ENCODE measurements around the gene KLF16. TPM values are rescaled to one million over a fixed set of nuclear protein-coding genes. Genes with fewer than 3 reads are reported as not detected.

KLF16 gene
- 32.3 and 39.0 TPM in 2 replicates for total RNA-seq (2022)
- percentile 57 among the genes with signal in this experiment for Bru-seq, nascent RNA
- percentile 76 among the genes with signal in this experiment for BruChase-seq, experiment 1, labeled RNA remaining after a 6-hour chase
- percentile 81 among the genes with signal in this experiment for BruChase-seq, experiment 2, labeled RNA remaining after a 2-hour chase
- long read RNA-seq, partial matches to known transcripts = 5 of 5 reads
- long read RNA-seq, other reads (novel, unspliced or antisense) = 0 of 5 reads

- peak within 1 kb of the TSS; percentile 86 for H3K27ac Mint-ChIP-seq (ENCODE audit: unreplicated experiment)
- H3K36me3 Mint-ChIP-seq (ENCODE audit: insufficient read depth, unreplicated experiment) = peaks cover 41% of the 10 kb centered on the region
- H3K27me3 Mint-ChIP-seq (ENCODE audit: unreplicated experiment) = no peaks in the 10 kb centered on the region
- TF ChIP-seq, protein P1, sequence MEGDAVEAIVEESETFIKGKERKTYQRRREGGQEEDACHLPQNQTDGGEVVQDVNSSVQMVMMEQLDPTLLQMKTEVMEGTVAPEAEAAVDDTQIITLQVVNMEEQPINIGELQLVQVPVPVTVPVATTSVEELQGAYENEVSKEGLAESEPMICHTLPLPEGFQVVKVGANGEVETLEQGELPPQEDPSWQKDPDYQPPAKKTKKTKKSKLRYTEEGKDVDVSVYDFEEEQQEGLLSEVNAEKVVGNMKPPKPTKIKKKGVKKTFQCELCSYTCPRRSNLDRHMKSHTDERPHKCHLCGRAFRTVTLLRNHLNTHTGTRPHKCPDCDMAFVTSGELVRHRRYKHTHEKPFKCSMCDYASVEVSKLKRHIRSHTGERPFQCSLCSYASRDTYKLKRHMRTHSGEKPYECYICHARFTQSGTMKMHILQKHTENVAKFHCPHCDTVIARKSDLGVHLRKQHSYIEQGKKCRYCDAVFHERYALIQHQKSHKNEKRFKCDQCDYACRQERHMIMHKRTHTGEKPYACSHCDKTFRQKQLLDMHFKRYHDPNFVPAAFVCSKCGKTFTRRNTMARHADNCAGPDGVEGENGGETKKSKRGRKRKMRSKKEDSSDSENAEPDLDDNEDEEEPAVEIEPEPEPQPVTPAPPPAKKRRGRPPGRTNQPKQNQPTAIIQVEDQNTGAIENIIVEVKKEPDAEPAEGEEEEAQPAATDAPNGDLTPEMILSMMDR (IDR thresholded peaks at IDR 0.05; ENCODE audit: unreplicated experiment) = no peak
- intact Hi-C loops (cut with micrococcal nuclease; ENCODE audit: unreplicated experiment) = no loop called here
- no peaks in the 10 kb centered on the region for H3K9me3 Mint-ChIP-seq (ENCODE audit: low read depth, unreplicated experiment)
- CTCF ChIA-PET = no interaction called here
- H3K4me1 Mint-ChIP-seq (ENCODE audit: low read depth, unreplicated experiment) = no peaks in the 10 kb centered on the region
- H3K4me3 Mint-ChIP-seq (ENCODE audit: low read depth, unreplicated experiment) = peak within 1 kb of the TSS; percentile 83
- no TSS peak for BruUV-seq (replicated peaks)
- DNase-seq = no peak
These were observed at the start of gene KLF16 for GRCh38 chr19:1863328-1863637. Gene KLF16, minus strand, starts transcription at chr19:1863579. Its CDS starts 82 bp downstream, at chr19:1863497.

- Mint-ChIP-seq H3K4me3 (ENCODE audit: low read depth, unreplicated experiment) (no peak overlapping the region), H3K27ac (ENCODE audit: unreplicated experiment) (no peak overlapping the region), H3K9me3 (ENCODE audit: low read depth, unreplicated experiment) (no peaks in the 10 kb centered on the region), H3K4me1 (ENCODE audit: low read depth, unreplicated experiment) (no peaks in the 10 kb centered on the region), H3K36me3 (ENCODE audit: insufficient read depth, unreplicated experiment) (peaks cover 8% of the 10 kb centered on the region), H3K27me3 (ENCODE audit: unreplicated experiment) (no peaks in the 10 kb centered on the region)
- intact Hi-C loops (cut with micrococcal nuclease; ENCODE audit: unreplicated experiment) = no loop called here
- no TSS peak for BruUV-seq (replicated peaks)
- DNase-seq = no peak
- CTCF ChIA-PET = no interaction called here
- TF ChIP-seq, protein P1 (IDR thresholded peaks at IDR 0.05; ENCODE audit: unreplicated experiment) = no peak
These were observed 49.6 kb upstream of the KLF16 start for GRCh38 chr19:1912760-1913505.

- DNase-seq = no peak
- Mint-ChIP-seq H3K27ac (ENCODE audit: unreplicated experiment) (no peak overlapping the region), H3K9me3 (ENCODE audit: low read depth, unreplicated experiment) (no peaks in the 10 kb centered on the region), H3K4me3 (ENCODE audit: low read depth, unreplicated experiment) (no peak overlapping the region), H3K4me1 (ENCODE audit: low read depth, unreplicated experiment) (no peaks in the 10 kb centered on the region), H3K36me3 (ENCODE audit: insufficient read depth, unreplicated experiment) (peaks cover 17% of the 10 kb centered on the region), H3K27me3 (ENCODE audit: unreplicated experiment) (no peaks in the 10 kb centered on the region)
- CTCF ChIA-PET = no interaction called here
- BruUV-seq (replicated peaks) = no TSS peak
- TF ChIP-seq, protein P1 (IDR thresholded peaks at IDR 0.05; ENCODE audit: unreplicated experiment) = no peak
- intact Hi-C loops (cut with micrococcal nuclease; ENCODE audit: unreplicated experiment) = no loop called here
These were observed 48.6 kb upstream of the KLF16 start for GRCh38 chr19:1911995-1912394.

DNA sequence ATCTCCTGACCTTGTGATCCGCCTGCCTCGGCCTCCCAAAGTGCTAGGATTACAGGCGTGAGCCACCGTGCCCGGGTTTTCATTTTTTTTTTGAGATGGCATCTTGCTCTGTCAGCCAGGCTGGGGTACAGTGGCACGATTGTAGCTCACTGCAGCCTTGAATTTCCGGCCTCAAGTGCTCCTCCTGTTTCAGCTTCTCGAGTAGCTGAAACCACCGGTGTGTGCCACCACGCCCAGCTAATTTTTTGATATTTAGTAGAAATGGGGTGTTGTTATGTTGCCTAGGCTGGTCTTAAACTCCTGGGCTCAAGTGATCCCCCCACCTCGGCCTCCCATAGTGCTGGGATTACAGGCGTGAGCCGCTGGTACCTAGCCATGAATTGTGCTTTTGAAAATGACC, 47.7 kb upstream of the KLF16 start:
- H3K4me1 Mint-ChIP-seq (ENCODE audit: low read depth, unreplicated experiment) = no peaks in the 10 kb centered on the region
- no TSS peak for BruUV-seq (replicated peaks)
- H3K27ac Mint-ChIP-seq (ENCODE audit: unreplicated experiment) = no peak overlapping the region

More for the DNA sequence above, 47.7 kb upstream of the KLF16 start:
- no peak for DNase-seq
- H3K4me3 Mint-ChIP-seq (ENCODE audit: low read depth, unreplicated experiment) = no peak overlapping the region
- no peaks in the 10 kb centered on the region for H3K9me3 Mint-ChIP-seq (ENCODE audit: low read depth, unreplicated experiment)
- intact Hi-C loops (cut with micrococcal nuclease; ENCODE audit: unreplicated experiment) = no loop called here
- CTCF ChIA-PET = no interaction called here
- no peaks in the 10 kb centered on the region for H3K27me3 Mint-ChIP-seq (ENCODE audit: unreplicated experiment)
- TF ChIP-seq, protein P1 (IDR thresholded peaks at IDR 0.05; ENCODE audit: unreplicated experiment) = no peak
- peaks cover 19% of the 10 kb centered on the region for H3K36me3 Mint-ChIP-seq (ENCODE audit: insufficient read depth, unreplicated experiment)
